SK-N-SH treated with all-trans-retinoic acid at 6 μM for 48 hours (cell line): Measurements from ENCODE around the gene YIPF2.

Source experiments
- ARNTL ChIP-seq: fragments of 450-650 bp; formaldehyde crosslinking; IDR thresholded peaks from 2 replicates; pipeline ENCODE4 v1.5.0; 2020; ENCODE audit warnings: low read depth, mild to moderate bottlenecking, moderate library complexity, borderline replicate concordance
- CSDC2 ChIP-seq: fragments of 250-450 bp; sonication (Bioruptor Pico); IDR thresholded peaks from 2 replicates; pipeline ENCODE4 v1.5.0; 2020; ENCODE audit warnings: mild to moderate bottlenecking, moderate library complexity
- ESRRG ChIP-seq: fragments of 250-450 bp; sonication (Bioruptor Pico); IDR thresholded peaks from 2 replicates; pipeline ENCODE4 v1.6.1; 2021; ENCODE audit warnings: mild to moderate bottlenecking
- GLIS3 ChIP-seq: fragments of 250-450 bp; sonication (Bioruptor Pico); IDR thresholded peaks from 2 replicates; pipeline ENCODE4 v1.5.0; 2020; ENCODE audit warnings: mild to moderate bottlenecking, moderate library complexity
- OSR1 ChIP-seq: fragments of 250-450 bp; sonication (Bioruptor Pico); IDR thresholded peaks from 2 replicates; pipeline ENCODE4 v1.8.0; 2022; ENCODE audit warnings: moderate library complexity, mild to moderate bottlenecking, inconsistent platforms
- RARB ChIP-seq: fragments of 250-450 bp; sonication (Bioruptor Pico); IDR thresholded peaks from 2 replicates; pipeline ENCODE4 v1.8.0; 2021; ENCODE audit warnings: mild to moderate bottlenecking, moderate library complexity
- TCF4 ChIP-seq: fragments of 250-450 bp; sonication (Bioruptor Pico); IDR thresholded peaks from 2 replicates; pipeline ENCODE4 v1.8.0; 2021; ENCODE audit warnings: mild to moderate bottlenecking, moderate library complexity, borderline replicate concordance
- ZC3H10 ChIP-seq: fragments of 250-450 bp; sonication (Bioruptor Pico); IDR thresholded peaks from 2 replicates; pipeline ENCODE4 v1.5.1; 2021; ENCODE audit warnings: mild to moderate bottlenecking, moderate library complexity
- ZFP3 ChIP-seq: fragments of 250-450 bp; sonication (Bioruptor Pico); IDR thresholded peaks from 2 replicates; pipeline ENCODE4 v1.5.0; 2020; ENCODE audit warnings: mild to moderate bottlenecking, moderate library complexity
- ZFP30 ChIP-seq: fragments of 450-650 bp; formaldehyde crosslinking; IDR thresholded peaks from 2 replicates; pipeline ENCODE4 v1.5.0; 2022; ENCODE audit warnings: mild to moderate bottlenecking, moderate library complexity
- ZNF565 ChIP-seq: fragments of 450-650 bp; formaldehyde crosslinking; conservative IDR thresholded peaks from 2 replicates; pipeline ENCODE4 v1.5.0; 2020; ENCODE audit warnings: low read depth, mild to moderate bottlenecking, moderate library complexity
- TF ChIP-seq, protein P1 (sequence below): fragments of 250-450 bp; sonication (Bioruptor Pico); IDR thresholded peaks from 2 replicates; pipeline ENCODE4 v1.8.0; 2020; ENCODE audit warnings: mild to moderate bottlenecking, moderate library complexity, borderline replicate concordance
- TF ChIP-seq, protein P2 (sequence below): fragments of 250-450 bp; sonication (Bioruptor Pico); IDR thresholded peaks from 2 replicates; pipeline ENCODE4 v1.8.0; 2021; ENCODE audit warnings: low read depth, mild to moderate bottlenecking, moderate library complexity, borderline replicate concordance
- TF ChIP-seq, protein P3 (sequence below): fragments of 250-450 bp; sonication (Bioruptor Pico); IDR thresholded peaks from 2 replicates; pipeline ENCODE4 v1.5.0; 2020; ENCODE audit warnings: mild to moderate bottlenecking, moderate library complexity

DNA sequence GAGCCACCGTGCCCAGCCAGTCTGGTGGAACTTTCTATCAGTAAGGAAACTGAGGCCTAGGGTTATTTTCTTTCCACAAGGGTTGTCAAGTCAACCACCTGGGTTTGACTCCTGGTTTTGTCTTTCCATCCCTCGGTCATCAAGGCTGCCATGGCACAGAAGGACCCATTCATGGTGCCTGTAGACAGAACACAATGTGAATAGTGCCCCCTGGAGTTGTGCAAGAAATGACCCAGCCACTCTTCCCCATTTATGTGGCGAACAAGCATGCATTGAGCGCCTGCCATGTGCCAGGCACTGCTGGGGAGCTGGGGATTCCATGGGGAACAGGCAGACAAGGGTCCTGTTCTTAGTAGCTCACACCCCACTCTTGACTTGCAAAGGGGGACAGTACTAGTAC lies 36.5 kb upstream of the YIPF2 start:
- TF ChIP-seq RARB (CRISPR knock-in tag), result no peak
- no peak for TF ChIP-seq ZFP30 (CRISPR knock-in tag)
- no peak for TF ChIP-seq TCF4 (CRISPR knock-in tag)
- no peak for TF ChIP-seq ZC3H10 (CRISPR knock-in tag)
- TF ChIP-seq ZNF565 (CRISPR knock-in tag), result no peak
- TF ChIP-seq, protein P1, sequence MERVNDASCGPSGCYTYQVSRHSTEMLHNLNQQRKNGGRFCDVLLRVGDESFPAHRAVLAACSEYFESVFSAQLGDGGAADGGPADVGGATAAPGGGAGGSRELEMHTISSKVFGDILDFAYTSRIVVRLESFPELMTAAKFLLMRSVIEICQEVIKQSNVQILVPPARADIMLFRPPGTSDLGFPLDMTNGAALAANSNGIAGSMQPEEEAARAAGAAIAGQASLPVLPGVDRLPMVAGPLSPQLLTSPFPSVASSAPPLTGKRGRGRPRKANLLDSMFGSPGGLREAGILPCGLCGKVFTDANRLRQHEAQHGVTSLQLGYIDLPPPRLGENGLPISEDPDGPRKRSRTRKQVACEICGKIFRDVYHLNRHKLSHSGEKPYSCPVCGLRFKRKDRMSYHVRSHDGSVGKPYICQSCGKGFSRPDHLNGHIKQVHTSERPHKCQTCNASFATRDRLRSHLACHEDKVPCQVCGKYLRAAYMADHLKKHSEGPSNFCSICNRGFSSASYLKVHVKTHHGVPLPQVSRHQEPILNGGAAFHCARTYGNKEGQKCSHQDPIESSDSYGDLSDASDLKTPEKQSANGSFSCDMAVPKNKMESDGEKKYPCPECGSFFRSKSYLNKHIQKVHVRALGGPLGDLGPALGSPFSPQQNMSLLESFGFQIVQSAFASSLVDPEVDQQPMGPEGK (CRISPR knock-in tag), result no peak
- TF ChIP-seq GLIS3, result no peak
- TF ChIP-seq, protein P2, sequence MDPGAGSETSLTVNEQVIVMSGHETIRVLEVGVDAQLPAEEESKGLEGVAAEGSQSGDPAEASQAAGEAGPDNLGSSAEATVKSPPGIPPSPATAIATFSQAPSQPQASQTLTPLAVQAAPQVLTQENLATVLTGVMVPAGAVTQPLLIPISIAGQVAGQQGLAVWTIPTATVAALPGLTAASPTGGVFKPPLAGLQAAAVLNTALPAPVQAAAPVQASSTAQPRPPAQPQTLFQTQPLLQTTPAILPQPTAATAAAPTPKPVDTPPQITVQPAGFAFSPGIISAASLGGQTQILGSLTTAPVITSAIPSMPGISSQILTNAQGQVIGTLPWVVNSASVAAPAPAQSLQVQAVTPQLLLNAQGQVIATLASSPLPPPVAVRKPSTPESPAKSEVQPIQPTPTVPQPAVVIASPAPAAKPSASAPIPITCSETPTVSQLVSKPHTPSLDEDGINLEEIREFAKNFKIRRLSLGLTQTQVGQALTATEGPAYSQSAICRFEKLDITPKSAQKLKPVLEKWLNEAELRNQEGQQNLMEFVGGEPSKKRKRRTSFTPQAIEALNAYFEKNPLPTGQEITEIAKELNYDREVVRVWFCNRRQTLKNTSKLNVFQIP (CRISPR knock-in tag), result no peak
- no peak for TF ChIP-seq ZFP3 (CRISPR knock-in tag)
- TF ChIP-seq ARNTL, result no peak
- TF ChIP-seq OSR1, result no peak
- TF ChIP-seq, protein P3, sequence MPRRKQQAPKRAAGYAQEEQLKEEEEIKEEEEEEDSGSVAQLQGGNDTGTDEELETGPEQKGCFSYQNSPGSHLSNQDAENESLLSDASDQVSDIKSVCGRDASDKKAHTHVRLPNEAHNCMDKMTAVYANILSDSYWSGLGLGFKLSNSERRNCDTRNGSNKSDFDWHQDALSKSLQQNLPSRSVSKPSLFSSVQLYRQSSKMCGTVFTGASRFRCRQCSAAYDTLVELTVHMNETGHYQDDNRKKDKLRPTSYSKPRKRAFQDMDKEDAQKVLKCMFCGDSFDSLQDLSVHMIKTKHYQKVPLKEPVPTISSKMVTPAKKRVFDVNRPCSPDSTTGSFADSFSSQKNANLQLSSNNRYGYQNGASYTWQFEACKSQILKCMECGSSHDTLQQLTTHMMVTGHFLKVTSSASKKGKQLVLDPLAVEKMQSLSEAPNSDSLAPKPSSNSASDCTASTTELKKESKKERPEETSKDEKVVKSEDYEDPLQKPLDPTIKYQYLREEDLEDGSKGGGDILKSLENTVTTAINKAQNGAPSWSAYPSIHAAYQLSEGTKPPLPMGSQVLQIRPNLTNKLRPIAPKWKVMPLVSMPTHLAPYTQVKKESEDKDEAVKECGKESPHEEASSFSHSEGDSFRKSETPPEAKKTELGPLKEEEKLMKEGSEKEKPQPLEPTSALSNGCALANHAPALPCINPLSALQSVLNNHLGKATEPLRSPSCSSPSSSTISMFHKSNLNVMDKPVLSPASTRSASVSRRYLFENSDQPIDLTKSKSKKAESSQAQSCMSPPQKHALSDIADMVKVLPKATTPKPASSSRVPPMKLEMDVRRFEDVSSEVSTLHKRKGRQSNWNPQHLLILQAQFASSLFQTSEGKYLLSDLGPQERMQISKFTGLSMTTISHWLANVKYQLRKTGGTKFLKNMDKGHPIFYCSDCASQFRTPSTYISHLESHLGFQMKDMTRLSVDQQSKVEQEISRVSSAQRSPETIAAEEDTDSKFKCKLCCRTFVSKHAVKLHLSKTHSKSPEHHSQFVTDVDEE, result no peak
- TF ChIP-seq ESRRG (CRISPR knock-in tag), result no peak
- TF ChIP-seq CSDC2 (CRISPR knock-in tag), result no peak
